SJSA1 (cell line): ENCODE data around the gene R3HDM4. TPM values are rescaled to one million over a fixed set of nuclear protein-coding genes. Genes with fewer than 3 reads are reported as not detected.
"Not testable (repeated sequence)": the region's sequence is repeated elsewhere in the genome, so short reads cannot be mapped to it uniquely, and the experiment has no call there.

Source experiments
- DNase-seq, 2 experiments: peaks; one replicate each; pipeline ENCODE4 v3.0.0-alpha.2; 2015 to 2020; ENCODE audit warnings: low spot score in 2 of 2, low read depth in 1 of 2
- H3K27ac ChIP-seq: fragments of 250-450 bp; sonication (Bioruptor Pico); 2 replicates; pipeline ENCODE4 v1.5.1; 2020; ENCODE audit warnings: mild to moderate bottlenecking, moderate library complexity
- H3K27me3 ChIP-seq: fragments of 250-450 bp; sonication (Bioruptor Pico); replicated peaks from 2 replicates; pipeline ENCODE4 v1.5.1; 2020; ENCODE audit warnings: mild to moderate bottlenecking, moderate library complexity
- H3K36me3 ChIP-seq: fragments of 250-450 bp; sonication (Bioruptor Pico); 2 replicates; pipeline ENCODE4 v1.5.1; 2020; ENCODE audit warnings: mild to moderate bottlenecking
- H3K4me1 ChIP-seq: fragments of 250-450 bp; sonication (Bioruptor Pico); replicated peaks from 2 replicates; pipeline ENCODE4 v1.6.1; 2021; ENCODE audit warnings: mild to moderate bottlenecking
- H3K4me3 ChIP-seq: fragments of 250-450 bp; sonication (Bioruptor Pico); 2 replicates; pipeline ENCODE4 v1.5.1; 2020; ENCODE audit warnings: mild to moderate bottlenecking
- H3K9me3 ChIP-seq: fragments of 250-450 bp; sonication (Bioruptor Pico); replicated peaks from 2 replicates; pipeline ENCODE4 v1.5.1; 2020; ENCODE audit warnings: mild to moderate bottlenecking
- total RNA-seq: library from RNA; depleted of rRNA; stranded (reverse); fragments of >200 nt; shearing (Covaris generic); gene quantifications from 2 replicates; pipeline ENCODE4 v1.2.3, GENCODE V29; 2014

The R3HDM4 gene
- total RNA-seq, 1 experiment from 2014 or later = 38.2 TPM

DNA sequence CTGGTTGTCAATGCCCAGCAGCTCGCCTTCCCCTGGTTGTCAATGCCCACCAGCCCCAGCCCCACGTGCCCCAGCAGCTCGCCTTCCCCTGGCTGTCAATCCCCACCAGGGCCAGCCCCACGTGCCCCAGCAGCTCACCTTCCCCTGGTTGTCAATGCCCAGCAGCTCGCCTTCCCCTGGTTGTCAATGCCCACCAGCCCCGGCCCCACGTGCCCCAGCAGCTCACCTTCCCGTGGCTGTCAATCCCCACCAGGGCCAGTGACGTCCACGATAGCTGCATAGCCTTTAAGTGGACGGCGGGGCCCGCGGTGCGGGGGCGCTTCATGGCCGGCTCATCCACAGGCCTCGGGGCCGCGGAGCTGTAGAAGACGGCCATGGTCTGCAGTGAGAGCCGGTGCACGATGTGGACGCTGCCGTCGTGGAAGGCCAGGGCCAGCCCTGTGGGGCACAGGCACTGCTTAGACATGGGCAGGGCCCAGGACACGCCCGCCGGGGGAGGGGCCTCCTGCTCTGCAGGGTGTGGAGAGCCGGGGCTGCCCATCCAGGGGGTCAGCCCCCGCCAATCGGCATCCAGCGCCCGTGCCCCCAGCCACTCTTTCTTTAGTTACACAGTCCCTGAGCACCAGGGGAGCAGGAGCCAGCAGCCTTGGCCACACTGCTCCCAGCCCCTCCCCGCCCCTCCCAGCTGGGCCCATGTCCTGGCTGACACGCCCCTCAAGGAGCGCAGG is 33.1 kb downstream of the R3HDM4 start:
- H3K4me1 ChIP-seq = no peaks in the 10 kb centered on the region
- DNase-seq = no peak
- peaks cover 62% of the 10 kb centered on the region for H3K36me3 ChIP-seq
- H3K9me3 ChIP-seq = no peaks in the 10 kb centered on the region
- no peak overlapping the region for H3K4me3 ChIP-seq
- H3K27ac ChIP-seq = no peak overlapping the region
- H3K27me3 ChIP-seq = no peaks in the 10 kb centered on the region

DNA sequence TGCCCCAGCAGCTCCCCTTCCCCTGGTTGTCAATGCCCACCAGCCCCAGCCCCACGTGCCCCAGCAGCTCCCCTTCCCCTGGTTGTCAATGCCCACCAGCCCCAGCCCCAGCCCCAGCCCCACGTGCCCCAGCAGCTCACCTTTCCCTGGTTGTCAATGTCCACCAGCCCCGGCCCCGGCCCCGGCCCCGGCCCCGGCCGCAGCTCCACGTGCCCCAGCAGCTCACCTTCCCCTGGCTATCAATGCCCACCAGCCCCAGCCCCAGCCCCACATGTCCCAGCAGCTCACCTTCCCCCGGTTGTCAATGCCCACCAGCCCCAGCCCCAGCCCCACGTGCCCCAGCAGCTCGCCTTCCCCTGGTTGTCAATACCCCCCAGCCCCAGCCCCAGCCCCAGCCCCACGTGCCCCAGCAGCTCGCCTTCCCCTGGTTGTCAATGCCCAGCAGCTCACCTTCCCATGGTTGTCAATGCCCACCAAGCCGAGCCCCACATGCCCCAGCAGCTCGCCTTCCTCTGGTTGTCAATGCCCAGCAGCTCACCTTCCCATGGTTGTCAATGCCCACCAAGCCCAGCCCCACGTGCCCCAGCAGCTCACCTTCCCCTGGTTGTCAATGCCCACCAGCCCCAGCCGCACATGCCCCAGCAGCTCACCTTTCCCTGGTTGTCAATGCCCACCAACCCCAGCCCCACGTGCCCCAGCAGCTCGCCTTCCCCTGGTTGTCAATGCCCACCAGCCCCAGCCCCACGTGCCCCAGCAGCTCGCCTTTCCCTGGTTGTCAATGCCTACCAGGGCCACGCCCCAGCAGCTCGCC is 34.1 kb downstream of the R3HDM4 start:
- H3K9me3 ChIP-seq, DNase-seq, H3K4me3 ChIP-seq, H3K27me3 ChIP-seq, H3K4me1 ChIP-seq, H3K27ac ChIP-seq: not testable (repeated sequence)
- peaks cover 63% of the 10 kb centered on the region for H3K36me3 ChIP-seq

DNA sequence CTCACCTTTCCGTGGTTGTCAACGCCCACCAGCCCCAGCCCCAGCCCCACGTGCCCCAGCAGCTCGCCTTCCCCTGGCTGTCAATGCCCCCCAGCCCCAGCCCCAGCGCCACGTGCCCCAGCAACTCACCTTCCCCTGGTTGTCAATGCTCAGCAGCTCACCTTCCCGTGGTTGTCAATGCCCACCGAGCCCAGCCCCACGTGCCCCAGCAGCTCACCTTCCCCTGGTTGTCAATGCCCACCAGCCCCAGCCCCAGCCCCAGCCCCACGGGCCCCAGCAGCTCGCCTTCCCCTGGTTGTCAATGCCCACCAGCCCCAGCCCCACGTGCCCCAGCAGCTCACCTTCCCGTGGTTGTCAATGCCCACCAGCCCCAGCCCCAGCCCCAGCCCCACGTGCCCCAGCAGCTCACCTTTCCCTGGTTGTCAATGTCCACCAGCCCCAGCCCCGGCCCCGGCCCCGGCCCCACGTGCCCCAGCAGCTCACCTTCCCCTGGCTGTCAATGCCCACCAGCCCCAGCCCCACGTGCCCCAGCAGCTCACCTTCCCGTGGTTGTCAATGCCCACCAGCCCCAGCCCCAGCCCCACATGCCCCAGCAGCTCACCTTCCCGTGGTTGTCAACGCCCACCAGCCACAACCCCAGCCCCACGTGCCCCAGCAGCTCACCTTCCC is 34.9 kb downstream of the R3HDM4 start:
- not testable (repeated sequence) for H3K27ac ChIP-seq, DNase-seq, H3K9me3 ChIP-seq, H3K4me1 ChIP-seq, H3K27me3 ChIP-seq, H3K4me3 ChIP-seq
- H3K36me3 ChIP-seq = peaks cover 61% of the 10 kb centered on the region

DNA sequence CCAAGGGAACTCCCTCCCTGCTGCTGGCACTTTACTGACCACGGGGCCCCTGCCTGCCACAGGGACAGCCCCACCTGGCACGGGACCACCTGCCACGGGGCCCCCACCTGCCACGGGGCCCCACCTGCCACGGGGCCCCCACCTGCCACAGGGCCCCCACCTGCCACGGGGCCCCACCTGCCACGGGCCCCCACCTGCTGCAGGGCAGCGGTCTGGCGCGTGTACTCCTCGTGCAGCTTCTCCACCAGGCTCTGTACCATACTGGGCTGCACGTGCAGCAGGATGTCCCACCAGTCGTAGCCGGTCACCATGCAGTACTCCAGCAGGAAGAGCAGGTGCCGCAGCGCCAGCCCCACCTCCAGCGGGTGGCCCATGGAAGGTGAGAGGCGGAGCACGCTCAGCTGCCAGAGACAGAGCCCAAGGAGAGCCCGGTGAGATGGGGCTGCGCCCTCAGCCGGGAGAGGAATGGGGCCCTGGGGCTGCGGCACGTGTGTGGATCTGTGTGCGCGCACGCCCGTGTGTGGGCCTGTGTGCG is 36.2 kb downstream of the R3HDM4 start:
- H3K4me3 ChIP-seq = no peak overlapping the region
- H3K27me3 ChIP-seq = no peaks in the 10 kb centered on the region
- peaks cover 54% of the 10 kb centered on the region for H3K36me3 ChIP-seq
- H3K9me3 ChIP-seq = no peaks in the 10 kb centered on the region
- no peaks in the 10 kb centered on the region for H3K4me1 ChIP-seq
- no peak overlapping the region for H3K27ac ChIP-seq
- no peak for DNase-seq

DNA sequence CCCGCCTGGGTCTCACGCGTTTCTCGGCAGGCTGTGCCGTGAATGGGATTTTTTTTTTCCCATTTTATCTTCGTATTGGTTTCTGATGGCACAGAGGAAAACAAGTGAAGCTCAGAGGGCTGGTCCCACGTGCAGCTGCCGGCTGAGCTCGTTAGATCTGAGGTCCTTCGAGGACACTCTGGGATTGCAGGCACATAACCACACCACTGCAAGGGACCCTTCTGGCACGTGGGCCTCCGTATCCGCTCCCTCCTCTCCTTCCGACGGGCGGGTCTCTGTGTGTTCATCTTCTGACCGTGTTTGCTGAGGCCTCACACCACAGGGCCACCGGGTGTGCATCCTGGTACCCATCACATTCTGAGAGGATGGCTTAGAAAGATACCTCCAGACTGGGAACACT is 36.9 kb downstream of the R3HDM4 start:
- Histone ChIP-seq H3K36me3 (peaks cover 50% of the 10 kb centered on the region), H3K4me1 (peaks cover 3% of the 10 kb centered on the region), H3K9me3 (no peaks in the 10 kb centered on the region), H3K27me3 (no peaks in the 10 kb centered on the region), H3K27ac (no peak overlapping the region), H3K4me3 (no peak overlapping the region)
- DNase-seq = no peak

DNA sequence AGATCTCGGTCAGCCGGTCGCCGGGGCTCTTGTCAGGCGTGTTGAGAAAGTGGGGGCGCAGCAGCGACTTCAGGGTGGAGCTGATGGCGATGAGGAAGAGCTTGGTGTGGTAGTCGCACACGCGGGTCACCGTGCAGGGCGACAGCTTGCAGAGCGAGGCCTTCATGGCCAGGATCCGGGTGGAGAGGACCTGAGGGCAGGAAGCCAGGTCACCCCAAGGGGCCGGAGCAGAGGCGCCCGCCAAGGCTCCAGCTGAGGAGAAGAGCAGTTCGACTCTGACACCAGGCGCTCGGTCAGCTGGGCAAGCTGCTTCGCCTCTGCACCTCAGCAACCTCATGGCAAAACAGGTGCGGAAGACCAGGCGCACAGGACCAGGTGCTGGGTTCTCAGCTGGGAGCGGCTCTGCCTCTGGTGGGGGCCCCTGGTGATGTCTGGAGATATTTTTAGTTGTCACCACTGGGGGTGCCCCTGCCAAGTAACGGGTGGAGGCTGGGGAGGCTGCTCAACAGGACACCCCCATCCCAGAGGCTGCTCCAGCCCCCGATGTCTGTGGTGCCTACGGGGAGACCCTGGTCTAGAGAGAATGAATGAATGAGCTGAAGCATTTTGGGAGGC is 37.6 kb downstream of the R3HDM4 start:
- H3K9me3 ChIP-seq = no peaks in the 10 kb centered on the region
- no peaks in the 10 kb centered on the region for H3K27me3 ChIP-seq
- peaks cover 8% of the 10 kb centered on the region for H3K4me1 ChIP-seq
- no peak for DNase-seq
- no peak overlapping the region for H3K4me3 ChIP-seq
- no peak overlapping the region for H3K27ac ChIP-seq
- peaks cover 48% of the 10 kb centered on the region for H3K36me3 ChIP-seq

DNA sequence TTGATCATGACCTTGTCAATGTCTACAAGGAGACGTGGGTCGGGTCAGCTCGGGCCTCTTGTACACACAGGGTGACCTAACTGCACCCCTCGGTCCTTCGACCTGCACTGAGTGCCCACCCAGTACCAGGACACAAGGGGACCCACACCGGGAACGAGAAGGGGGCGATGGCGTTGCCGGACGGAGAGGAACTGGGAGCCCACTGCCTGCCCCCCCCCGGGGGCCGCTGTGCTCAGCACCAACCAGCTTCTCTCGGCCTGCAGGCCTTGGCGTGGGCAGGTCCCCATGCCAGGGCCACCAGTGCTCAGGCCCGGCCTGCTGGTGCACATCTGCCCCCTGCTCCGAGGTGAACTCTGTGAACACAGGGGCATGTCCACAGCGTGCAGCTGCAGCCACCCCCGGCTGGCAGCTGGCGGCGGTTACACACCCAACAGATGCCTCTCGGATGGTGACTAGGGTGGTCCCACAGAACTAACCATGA is 39.4 kb downstream of the R3HDM4 start:
- H3K4me1 ChIP-seq = peaks cover 24% of the 10 kb centered on the region
- H3K27ac ChIP-seq = no peak overlapping the region
- H3K36me3 ChIP-seq = peaks cover 57% of the 10 kb centered on the region
- H3K4me3 ChIP-seq = no peak overlapping the region
- no peaks in the 10 kb centered on the region for H3K9me3 ChIP-seq
- DNase-seq = no peak
- H3K27me3 ChIP-seq = no peaks in the 10 kb centered on the region

DNA sequence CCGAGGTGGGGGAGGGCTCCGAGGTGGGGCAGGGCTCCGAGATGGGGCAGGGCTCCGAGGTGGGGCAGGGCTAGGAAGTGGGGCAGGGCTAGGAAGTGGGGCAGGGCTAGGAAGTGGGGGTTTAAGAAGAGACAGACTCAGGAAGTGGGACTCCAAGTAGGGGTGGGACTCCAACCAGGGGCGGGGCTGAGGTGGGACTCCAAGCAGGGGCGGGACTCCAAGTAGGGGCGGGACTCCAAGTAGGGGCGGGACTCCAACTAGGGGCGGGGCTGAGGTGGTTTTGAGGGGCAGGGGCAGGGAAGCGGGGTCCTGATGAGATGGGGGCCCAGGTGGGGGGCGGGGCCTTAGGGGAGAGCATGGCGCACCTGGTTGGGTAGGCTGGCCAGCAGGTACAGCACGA is 39.9 kb downstream of the R3HDM4 start:
- H3K27ac ChIP-seq = no peak overlapping the region
- H3K9me3 ChIP-seq = no peaks in the 10 kb centered on the region
- no peak overlapping the region for H3K4me3 ChIP-seq
- H3K27me3 ChIP-seq = no peaks in the 10 kb centered on the region
- peaks cover 25% of the 10 kb centered on the region for H3K4me1 ChIP-seq
- DNase-seq = no peak
- peaks cover 62% of the 10 kb centered on the region for H3K36me3 ChIP-seq

DNA sequence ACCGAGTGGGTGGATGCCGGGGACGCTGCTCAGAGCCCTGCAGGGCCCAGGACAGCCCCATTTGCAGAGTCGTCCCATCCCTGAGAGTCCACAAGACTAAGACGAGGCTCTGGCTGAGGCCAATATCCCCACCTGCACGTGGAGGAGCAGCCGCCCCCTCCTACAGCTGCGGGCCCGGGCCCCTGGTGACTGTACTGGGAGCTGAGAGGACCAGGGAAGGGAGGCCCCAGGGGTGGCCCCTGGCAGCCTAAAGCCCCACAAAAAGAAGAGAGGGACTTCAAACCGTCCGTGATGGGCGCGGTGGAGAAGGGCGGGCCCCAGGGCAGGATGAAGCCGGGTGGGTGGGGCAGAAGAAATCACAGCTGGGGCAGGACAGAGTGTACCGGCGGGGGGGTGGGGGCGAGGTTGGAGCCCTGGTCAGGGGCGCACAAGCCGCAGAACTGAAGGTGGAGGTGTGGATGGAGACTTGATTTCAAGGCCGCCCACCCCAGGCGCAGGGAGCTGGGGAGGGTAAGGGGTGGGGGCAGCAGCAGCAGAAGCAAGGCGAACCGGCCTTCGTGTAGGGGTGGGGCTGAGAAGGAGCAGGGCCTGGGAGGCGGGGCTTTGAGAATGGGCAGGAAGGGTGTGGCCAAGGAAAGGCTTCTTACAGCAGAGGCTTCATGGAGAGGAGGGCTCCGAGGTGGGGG is 40.6 kb downstream of the R3HDM4 start:
- no peak overlapping the region for H3K27ac ChIP-seq
- DNase-seq = no peak
- peaks cover 69% of the 10 kb centered on the region for H3K36me3 ChIP-seq
- H3K9me3 ChIP-seq = no peaks in the 10 kb centered on the region
- H3K4me1 ChIP-seq = peaks cover 25% of the 10 kb centered on the region
- no peaks in the 10 kb centered on the region for H3K27me3 ChIP-seq
- no peak overlapping the region for H3K4me3 ChIP-seq

DNA sequence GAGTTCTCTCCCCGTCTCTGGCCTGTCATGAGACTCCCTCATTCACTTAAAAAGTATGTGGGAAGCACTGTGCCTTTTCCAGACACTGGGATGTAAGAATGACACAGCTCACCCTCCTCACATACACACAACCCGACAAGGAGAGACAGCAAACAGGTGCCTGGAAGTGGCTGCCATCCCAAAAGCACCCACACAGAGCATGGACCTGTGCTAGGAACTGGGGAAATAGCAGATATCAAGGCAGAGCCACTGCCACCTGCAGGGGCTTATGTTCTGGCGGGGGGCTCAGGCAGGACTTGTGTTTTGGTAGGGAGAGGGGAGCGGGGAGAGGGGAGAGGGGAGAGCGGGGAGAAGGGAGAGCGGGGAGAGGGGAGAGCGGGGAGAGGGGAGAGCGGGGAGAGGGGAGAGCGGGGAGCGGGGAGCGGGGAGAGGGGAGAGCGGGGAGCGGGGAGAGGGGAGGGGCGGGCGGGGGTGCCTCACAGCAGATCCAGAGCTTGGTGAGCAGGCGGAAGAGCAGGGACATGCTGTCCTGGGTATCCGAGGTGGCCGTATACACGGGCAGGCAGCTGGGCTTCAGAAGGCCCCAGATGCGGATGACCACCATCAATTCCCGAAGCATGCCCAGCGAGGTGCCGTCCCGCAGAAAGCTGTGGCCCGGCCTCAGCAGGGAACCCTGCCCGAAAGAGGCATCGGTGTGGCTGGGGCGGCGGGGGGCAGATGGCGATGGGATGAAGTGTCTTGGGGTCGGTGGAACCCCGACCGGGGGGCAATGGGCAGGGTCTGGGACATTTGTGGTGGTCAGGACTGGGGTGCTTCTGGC is 41.4 kb downstream of the R3HDM4 start:
- H3K4me1 ChIP-seq = peaks cover 25% of the 10 kb centered on the region
- no peak overlapping the region for H3K4me3 ChIP-seq
- no peak for DNase-seq
- H3K27me3 ChIP-seq = no peaks in the 10 kb centered on the region
- H3K36me3 ChIP-seq = peaks cover 65% of the 10 kb centered on the region
- no peak overlapping the region for H3K27ac ChIP-seq
- H3K9me3 ChIP-seq = no peaks in the 10 kb centered on the region

DNA sequence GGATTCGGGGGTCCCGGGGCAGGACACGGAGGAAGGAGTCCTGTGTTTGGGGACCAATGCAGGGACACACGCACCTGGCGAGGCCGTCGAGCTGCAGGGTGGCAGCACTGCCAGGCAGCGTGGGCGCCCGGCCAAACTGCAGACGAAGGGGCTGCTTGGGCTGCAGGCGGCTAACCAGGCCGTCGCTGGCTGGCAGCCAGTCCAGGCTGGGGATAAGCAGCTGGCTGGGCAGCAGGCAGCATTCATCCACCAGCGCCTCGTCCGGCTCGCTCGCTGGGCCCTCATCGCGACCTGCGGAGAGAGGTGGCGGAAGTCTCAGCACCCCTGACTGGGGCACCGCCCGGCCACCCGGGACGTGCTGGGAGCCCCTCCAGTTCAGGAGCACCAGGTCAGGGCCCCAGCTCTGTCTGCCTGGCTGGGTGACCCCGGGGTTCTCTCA is 42.0 kb downstream of the R3HDM4 start:
- DNase-seq = no peak
- Histone ChIP-seq H3K9me3 (no peaks in the 10 kb centered on the region), H3K27me3 (no peaks in the 10 kb centered on the region), H3K36me3 (peaks cover 58% of the 10 kb centered on the region), H3K4me1 (peaks cover 25% of the 10 kb centered on the region), H3K4me3 (no peak overlapping the region), H3K27ac (no peak overlapping the region)

DNA sequence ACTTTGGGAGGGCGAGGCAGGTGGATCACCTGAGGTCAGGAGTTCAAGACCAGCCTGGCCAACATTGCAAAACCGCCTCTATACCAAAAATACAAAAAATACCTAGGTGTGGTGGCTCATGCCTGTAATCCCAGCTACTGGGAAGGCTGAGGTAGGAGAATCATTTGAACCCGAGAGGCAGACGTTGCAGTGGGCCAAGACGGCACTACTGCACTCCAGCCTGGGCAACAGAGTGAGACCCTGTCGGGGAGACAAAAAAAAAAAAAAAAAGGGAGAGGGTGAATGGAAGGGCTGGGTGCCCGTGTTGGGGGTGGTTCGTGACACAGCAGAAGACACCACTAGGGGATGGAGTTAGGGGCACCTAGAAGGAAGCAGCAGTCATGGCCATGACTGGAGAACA is 42.7 kb downstream of the R3HDM4 start:
- Histone ChIP-seq H3K4me3 (no peak overlapping the region), H3K9me3 (no peaks in the 10 kb centered on the region), H3K27ac (peak overlapping the region; percentile 73), H3K36me3 (peaks cover 52% of the 10 kb centered on the region), H3K27me3 (no peaks in the 10 kb centered on the region), H3K4me1 (peaks cover 25% of the 10 kb centered on the region)
- no peak for DNase-seq
